PFSK-1 (cell line): ENCODE results near the gene TCAP.

Experiments used
- POLR2AphosphoS5 ChIP-seq: IDR thresholded peaks from 2 replicates; pipeline ENCODE4 v1.6.1; 2012; ENCODE audit warnings: low read depth, mild to moderate bottlenecking, control low read depth, low read length, moderate library complexity
- SIN3A ChIP-seq: IDR thresholded peaks from 2 replicates; pipeline ENCODE4 v1.6.1; 2012; ENCODE audit warnings: mild to moderate bottlenecking, low read length, moderate library complexity, borderline replicate concordance; ENCODE audit not compliant: insufficient read depth

DNA sequence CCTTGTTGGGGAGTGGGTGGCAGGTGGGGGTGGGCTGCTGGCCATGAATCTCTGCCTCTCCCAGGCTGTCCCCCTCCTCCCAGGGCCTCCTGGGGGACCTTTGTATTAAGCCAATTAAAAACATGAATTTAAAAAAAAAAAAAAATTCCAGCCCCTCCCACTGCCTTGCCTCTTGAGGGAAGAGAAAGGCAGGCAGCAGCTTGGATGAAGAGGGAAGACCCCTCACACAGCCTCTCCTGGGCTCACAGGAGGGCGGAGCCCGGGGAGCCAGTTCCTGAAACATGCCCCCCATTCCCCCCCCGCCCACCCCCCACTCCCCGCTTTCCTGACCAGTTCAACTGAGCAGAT is 1.8 kb upstream of the TCAP start:
- TF ChIP-seq SIN3A: no peak
- no peak for TF ChIP-seq POLR2AphosphoS5
